HG03460 (cell line): ENCODE data around the gene PNN.

Experiments used
- ATAC-seq: cut with Tn5 transposase; IDR thresholded peaks from one replicate; pipeline ENCODE4 v1.9.1; 2021; ENCODE audit not compliant: unreplicated experiment

PNN gene

DNA sequence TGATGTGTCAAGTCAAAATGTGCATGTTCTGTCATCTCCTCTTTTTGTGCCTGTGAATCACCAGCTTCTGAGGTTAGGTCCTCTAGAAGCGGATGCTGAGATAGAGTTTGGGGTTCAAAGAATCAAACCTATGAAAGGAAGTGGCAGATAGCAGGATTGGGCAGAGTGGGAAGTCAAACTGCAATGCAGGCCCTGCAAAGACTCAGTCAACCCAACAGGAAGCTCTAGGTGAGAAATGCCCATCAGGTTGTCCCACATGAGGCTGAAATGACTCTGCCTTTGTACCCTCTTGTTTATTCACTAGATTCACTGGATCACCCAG lies 54.1 kb downstream of the PNN start:
- peak; percentile 79 for ATAC-seq

GRCh38 chr14:39229601-39230110 lies 54.6 kb downstream of the PNN start:
- no peak for ATAC-seq

- no peak for ATAC-seq
These were observed 55.5 kb downstream of the PNN start for GRCh38 chr14:39230416-39231035.

DNA sequence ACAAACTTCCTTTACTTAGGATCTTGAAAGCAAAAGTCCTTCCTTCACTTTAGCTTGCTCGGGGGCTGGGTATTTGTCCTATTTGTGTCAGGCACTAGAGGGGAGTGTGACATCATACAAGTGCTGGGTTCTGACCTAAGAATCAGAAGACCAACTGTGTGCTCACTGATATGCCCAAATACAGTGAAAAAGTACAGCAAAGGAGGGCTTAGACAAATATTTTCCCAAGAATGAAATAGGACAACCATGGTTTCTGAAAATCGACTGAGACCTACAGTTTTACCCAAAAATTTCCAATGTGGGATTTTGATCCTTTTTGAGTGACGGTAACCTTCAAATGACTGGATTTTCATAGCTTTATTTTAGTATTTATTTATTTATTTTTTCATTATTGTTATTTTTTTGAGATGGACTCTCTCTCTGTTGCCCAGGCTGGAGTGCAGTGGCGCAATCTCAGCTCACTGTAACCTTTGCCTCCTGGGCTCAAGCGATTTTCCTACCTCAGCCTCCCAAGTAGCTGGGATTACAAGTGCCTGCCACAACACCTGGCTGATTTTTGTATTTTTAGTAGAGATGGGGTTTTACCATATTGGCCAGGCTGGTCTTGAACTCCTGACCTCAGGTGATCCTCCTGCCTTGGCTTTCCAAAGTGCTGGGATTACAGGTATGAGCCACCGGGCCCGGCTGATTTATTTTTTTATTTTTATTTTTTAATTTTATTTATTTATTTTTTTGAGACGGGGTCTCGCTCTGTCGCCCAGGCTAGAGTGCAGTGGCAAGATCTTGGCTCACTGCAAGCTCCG lies 56.9 kb downstream of the PNN start:
- peak; percentile 52 for ATAC-seq
